ENCODE data around the gene SYT17.

SYT17 gene

DNA sequence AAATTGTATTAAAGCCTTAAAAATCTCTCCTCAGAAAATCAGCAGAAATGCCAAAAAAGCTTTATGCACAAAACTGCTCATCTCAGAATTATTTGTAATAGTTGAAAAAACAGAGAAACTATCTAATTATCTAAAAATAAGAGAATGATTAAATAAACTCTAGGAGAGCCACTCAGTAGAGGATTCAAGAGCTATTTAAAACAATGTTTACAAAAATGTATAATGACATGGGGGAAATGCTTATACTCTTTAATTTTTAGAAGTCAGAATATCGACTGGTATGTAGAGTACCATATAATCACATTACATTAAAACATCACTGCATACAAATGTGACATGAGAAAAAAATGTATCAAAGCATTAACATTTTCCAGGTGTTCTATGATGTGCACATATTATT, 129.4 kb downstream of the SYT17 start:
- TF ChIP-seq, protein P1, sequence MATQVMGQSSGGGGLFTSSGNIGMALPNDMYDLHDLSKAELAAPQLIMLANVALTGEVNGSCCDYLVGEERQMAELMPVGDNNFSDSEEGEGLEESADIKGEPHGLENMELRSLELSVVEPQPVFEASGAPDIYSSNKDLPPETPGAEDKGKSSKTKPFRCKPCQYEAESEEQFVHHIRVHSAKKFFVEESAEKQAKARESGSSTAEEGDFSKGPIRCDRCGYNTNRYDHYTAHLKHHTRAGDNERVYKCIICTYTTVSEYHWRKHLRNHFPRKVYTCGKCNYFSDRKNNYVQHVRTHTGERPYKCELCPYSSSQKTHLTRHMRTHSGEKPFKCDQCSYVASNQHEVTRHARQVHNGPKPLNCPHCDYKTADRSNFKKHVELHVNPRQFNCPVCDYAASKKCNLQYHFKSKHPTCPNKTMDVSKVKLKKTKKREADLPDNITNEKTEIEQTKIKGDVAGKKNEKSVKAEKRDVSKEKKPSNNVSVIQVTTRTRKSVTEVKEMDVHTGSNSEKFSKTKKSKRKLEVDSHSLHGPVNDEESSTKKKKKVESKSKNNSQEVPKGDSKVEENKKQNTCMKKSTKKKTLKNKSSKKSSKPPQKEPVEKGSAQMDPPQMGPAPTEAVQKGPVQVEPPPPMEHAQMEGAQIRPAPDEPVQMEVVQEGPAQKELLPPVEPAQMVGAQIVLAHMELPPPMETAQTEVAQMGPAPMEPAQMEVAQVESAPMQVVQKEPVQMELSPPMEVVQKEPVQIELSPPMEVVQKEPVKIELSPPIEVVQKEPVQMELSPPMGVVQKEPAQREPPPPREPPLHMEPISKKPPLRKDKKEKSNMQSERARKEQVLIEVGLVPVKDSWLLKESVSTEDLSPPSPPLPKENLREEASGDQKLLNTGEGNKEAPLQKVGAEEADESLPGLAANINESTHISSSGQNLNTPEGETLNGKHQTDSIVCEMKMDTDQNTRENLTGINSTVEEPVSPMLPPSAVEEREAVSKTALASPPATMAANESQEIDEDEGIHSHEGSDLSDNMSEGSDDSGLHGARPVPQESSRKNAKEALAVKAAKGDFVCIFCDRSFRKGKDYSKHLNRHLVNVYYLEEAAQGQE (tag by site-specific recombination; IDR thresholded peaks at IDR 0.05), result no peak
- TF ChIP-seq ZNF24 (tag by site-specific recombination; IDR thresholded peaks at IDR 0.05) (no peak), ZNF155 (tag by site-specific recombination; IDR thresholded peaks at IDR 0.05) (no peak), ZNF837 (tag by site-specific recombination; IDR thresholded peaks at IDR 0.05) (no peak), ZSCAN23 (tag by site-specific recombination; IDR thresholded peaks at IDR 0.05) (no peak)
- H3K4me3 ChIP-seq (ENCODE audit: low read depth, low read length), result no peak overlapping the region
- no peaks in the 10 kb centered on the region for H3K4me1 ChIP-seq (ENCODE audit: control insufficient read depth, insufficient read depth, low read length)
- H3K9me3 ChIP-seq (ENCODE audit: control insufficient read depth, insufficient read depth, low read depth, low read length), result no peaks in the 10 kb centered on the region
- POLR2A ChIA-PET, result no interaction called here
- no peak overlapping the region for H3K27ac ChIP-seq (ENCODE audit: extremely low read depth, low read depth, low read length)
- CTCF ChIA-PET, result interaction anchor here (0.6 to 1.4 kb wide), 2 partner anchors 205 to 314 kb away, joined by 3 to 4 read pairs; partner anchors contain the start of gene TMC7
- H3K36me3 ChIP-seq (ENCODE audit: control insufficient read depth in 2 of 2, insufficient read depth in 1 of 2, low read length in 2 of 2), result no peaks in the 10 kb centered on the region

DNA sequence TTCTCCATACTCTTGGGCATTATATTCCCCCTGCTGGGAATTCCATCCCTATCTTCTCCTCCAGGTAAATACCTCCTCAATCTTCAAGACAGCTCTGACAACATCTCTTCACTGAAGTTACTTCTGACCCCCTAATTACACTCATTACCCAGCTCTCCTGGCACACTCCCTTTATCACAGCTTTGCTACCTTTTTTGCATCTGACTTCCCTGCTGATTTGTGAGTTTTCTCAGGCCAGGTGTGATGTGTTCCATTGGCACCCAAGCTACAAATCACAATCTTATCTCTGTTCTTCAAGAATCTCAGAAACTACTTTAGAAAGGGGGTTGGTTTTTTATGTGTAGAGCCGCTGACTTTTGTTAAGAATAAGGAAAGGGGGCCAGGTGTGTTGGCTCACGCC, 131.5 kb downstream of the SYT17 start:
- CTCF ChIA-PET, result no interaction called here
- no peak overlapping the region for H3K4me3 ChIP-seq (ENCODE audit: low read depth, low read length)
- no peaks in the 10 kb centered on the region for H3K9me3 ChIP-seq (ENCODE audit: control insufficient read depth, insufficient read depth, low read depth, low read length)
- H3K36me3 ChIP-seq (ENCODE audit: control insufficient read depth in 2 of 2, insufficient read depth in 1 of 2, low read length in 2 of 2), result no peaks in the 10 kb centered on the region
- POLR2A ChIA-PET, result no interaction called here
- TF ChIP-seq ZSCAN30 (tag by site-specific recombination; IDR thresholded peaks at IDR 0.05) (no peak), SP7 (tag by site-specific recombination; IDR thresholded peaks at IDR 0.05) (no peak)
- TF ChIP-seq, protein P2, sequence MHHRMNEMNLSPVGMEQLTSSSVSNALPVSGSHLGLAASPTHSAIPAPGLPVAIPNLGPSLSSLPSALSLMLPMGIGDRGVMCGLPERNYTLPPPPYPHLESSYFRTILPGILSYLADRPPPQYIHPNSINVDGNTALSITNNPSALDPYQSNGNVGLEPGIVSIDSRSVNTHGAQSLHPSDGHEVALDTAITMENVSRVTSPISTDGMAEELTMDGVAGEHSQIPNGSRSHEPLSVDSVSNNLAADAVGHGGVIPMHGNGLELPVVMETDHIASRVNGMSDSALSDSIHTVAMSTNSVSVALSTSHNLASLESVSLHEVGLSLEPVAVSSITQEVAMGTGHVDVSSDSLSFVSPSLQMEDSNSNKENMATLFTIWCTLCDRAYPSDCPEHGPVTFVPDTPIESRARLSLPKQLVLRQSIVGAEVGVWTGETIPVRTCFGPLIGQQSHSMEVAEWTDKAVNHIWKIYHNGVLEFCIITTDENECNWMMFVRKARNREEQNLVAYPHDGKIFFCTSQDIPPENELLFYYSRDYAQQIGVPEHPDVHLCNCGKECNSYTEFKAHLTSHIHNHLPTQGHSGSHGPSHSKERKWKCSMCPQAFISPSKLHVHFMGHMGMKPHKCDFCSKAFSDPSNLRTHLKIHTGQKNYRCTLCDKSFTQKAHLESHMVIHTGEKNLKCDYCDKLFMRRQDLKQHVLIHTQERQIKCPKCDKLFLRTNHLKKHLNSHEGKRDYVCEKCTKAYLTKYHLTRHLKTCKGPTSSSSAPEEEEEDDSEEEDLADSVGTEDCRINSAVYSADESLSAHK (tag by site-specific recombination; IDR thresholded peaks at IDR 0.05), result no peak
- H3K27ac ChIP-seq (ENCODE audit: extremely low read depth, low read depth, low read length), result no peak overlapping the region
- H3K4me1 ChIP-seq (ENCODE audit: control insufficient read depth, insufficient read depth, low read length), result no peaks in the 10 kb centered on the region

DNA sequence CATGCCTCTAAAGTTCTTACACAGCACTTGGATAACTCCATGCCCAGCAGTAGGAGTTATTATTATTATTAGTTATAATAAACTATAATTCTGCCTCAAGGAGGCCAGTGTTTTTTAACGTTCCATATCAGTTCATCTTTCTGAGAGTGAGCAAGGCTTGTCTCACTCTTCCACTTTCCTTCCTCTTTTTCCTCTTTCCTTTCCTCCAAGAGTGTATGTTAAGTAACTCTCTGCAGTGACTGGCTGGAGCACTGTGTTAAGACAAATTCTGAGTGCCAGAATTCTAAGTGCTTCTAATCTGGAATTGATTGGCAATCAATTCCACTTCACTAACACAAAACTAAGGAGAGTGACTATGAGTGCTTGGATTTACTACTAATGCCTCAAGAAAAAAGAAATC, 133.9 kb downstream of the SYT17 start:
- POLR2A ChIA-PET, result no interaction called here
- H3K9me3 ChIP-seq (ENCODE audit: control insufficient read depth, insufficient read depth, low read depth, low read length), result no peaks in the 10 kb centered on the region
- H3K4me1 ChIP-seq (ENCODE audit: control insufficient read depth, insufficient read depth, low read length), result no peaks in the 10 kb centered on the region
- CTCF ChIA-PET, result no interaction called here
- no peak for TF ChIP-seq ZNF202 (tag by site-specific recombination; IDR thresholded peaks at IDR 0.05; ENCODE audit: borderline replicate concordance)
- TF ChIP-seq ZNF707 (tag by site-specific recombination; IDR thresholded peaks at IDR 0.05), result no peak
- no peak for TF ChIP-seq ZNF426 (tag by site-specific recombination; IDR thresholded peaks at IDR 0.05)
- TF ChIP-seq ZIC2 (tag by site-specific recombination; IDR thresholded peaks at IDR 0.05), result no peak
- no peak for TF ChIP-seq HOXD13 (CRISPR knock-in tag; IDR thresholded peaks at IDR 0.05; ENCODE audit: borderline replicate concordance)
- no peak for TF ChIP-seq ZNF335 (tag by site-specific recombination; conservative IDR thresholded peaks at IDR 0.05)
- TF ChIP-seq ZNF169 (tag by site-specific recombination; IDR thresholded peaks at IDR 0.05), result no peak
- TF ChIP-seq ZNF791 (tag by site-specific recombination; IDR thresholded peaks at IDR 0.05), result no peak
- no peak for TF ChIP-seq BCL11B (tag by site-specific recombination; IDR thresholded peaks at IDR 0.05; ENCODE audit: low read depth)
- no peak for TF ChIP-seq ZNF558 (tag by site-specific recombination; IDR thresholded peaks at IDR 0.05)
- no peak for TF ChIP-seq ZBTB7A (tag by site-specific recombination; IDR thresholded peaks at IDR 0.05; ENCODE audit: low read depth)
- TF ChIP-seq ZSCAN30 (tag by site-specific recombination; IDR thresholded peaks at IDR 0.05), result no peak
- no peak for TF ChIP-seq ZNF174 (tag by site-specific recombination; IDR thresholded peaks at IDR 0.05)
- TF ChIP-seq ZNF10 (tag by site-specific recombination; IDR thresholded peaks at IDR 0.05), result no peak
- TF ChIP-seq, protein P3, sequence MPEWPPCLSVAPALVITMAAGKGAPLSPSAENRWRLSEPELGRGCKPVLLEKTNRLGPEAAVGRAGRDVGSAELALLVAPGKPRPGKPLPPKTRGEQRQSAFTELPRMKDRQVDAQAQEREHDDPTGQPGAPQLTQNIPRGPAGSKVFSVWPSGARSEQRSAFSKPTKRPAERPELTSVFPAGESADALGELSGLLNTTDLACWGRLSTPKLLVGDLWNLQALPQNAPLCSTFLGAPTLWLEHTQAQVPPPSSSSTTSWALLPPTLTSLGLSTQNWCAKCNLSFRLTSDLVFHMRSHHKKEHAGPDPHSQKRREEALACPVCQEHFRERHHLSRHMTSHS (tag by site-specific recombination; IDR thresholded peaks at IDR 0.05), result no peak
- no peak for TF ChIP-seq ZNF48 (tag by site-specific recombination; IDR thresholded peaks at IDR 0.05)
- no peak for TF ChIP-seq ZNF626 (tag by site-specific recombination; IDR thresholded peaks at IDR 0.05)
- no peak for TF ChIP-seq ZNF404 (tag by site-specific recombination; IDR thresholded peaks at IDR 0.05)
- no peak overlapping the region for H3K27ac ChIP-seq (ENCODE audit: extremely low read depth, low read depth, low read length)
- H3K36me3 ChIP-seq (ENCODE audit: control insufficient read depth in 2 of 2, insufficient read depth in 1 of 2, low read length in 2 of 2), result no peaks in the 10 kb centered on the region
- no peak overlapping the region for H3K4me3 ChIP-seq (ENCODE audit: low read depth, low read length)
